HUES6 (cell line): ENCODE data around the gene STMN3.
"Not testable (repeated sequence)": the region's sequence is repeated elsewhere in the genome, so short reads cannot be mapped to it uniquely, and the experiment has no call there.

ENCODE experiments used
- H3K27ac ChIP-seq: 2 replicates; pipeline ENCODE4 v1.7.0; 2013; ENCODE audit warnings: low read depth, mild to moderate bottlenecking, low read length, inconsistent platforms
- H3K27me3 ChIP-seq: 2 replicates; pipeline ENCODE4 v1.6.1; 2013; ENCODE audit warnings: low read length; ENCODE audit not compliant: control insufficient read depth, insufficient read depth
- H3K36me3 ChIP-seq: 2 replicates; pipeline ENCODE4 v1.6.1; 2013; ENCODE audit warnings: low read length; ENCODE audit not compliant: control insufficient read depth, insufficient read depth
- H3K4me1 ChIP-seq: 2 replicates; pipeline ENCODE4 v1.6.1; 2013; ENCODE audit warnings: low read length; ENCODE audit not compliant: control insufficient read depth, insufficient read depth
- H3K4me3 ChIP-seq: 2 replicates; pipeline ENCODE4 v1.5.1; 2013; ENCODE audit warnings: low read depth, low read length
- H3K9ac ChIP-seq: one replicate; pipeline ENCODE4 v1.6.1; 2013; ENCODE audit warnings: mild to moderate bottlenecking, low read length
- H3K9me3 ChIP-seq: 2 replicates; pipeline ENCODE4 v1.6.1; 2013; ENCODE audit warnings: low read depth, low read length; ENCODE audit not compliant: control insufficient read depth, insufficient read depth

Gene STMN3

GRCh38 chr20:63681609-63682142 lies 28.5 kb upstream of the STMN3 start:
- no peaks in the 10 kb centered on the region for H3K27me3 ChIP-seq
- no peak overlapping the region for H3K9ac ChIP-seq
- H3K4me3 ChIP-seq = no peak overlapping the region
- H3K27ac ChIP-seq = no peak overlapping the region
- H3K9me3 ChIP-seq = no peaks in the 10 kb centered on the region
- H3K4me1 ChIP-seq = no peaks in the 10 kb centered on the region; the same call in 1 of the 2 replicates
- peaks cover 38% of the 10 kb centered on the region for H3K36me3 ChIP-seq

GRCh38 chr20:63680857-63681608 lies 27.8 kb upstream of the STMN3 start:
- Histone ChIP-seq H3K27ac (no peak overlapping the region), H3K27me3 (no peaks in the 10 kb centered on the region), H3K9ac (no peak overlapping the region), H3K4me1 (no peaks in the 10 kb centered on the region; the same call in 1 of the 2 replicates), H3K4me3 (no peak overlapping the region), H3K36me3 (peaks cover 43% of the 10 kb centered on the region), H3K9me3 (no peaks in the 10 kb centered on the region)

- Histone ChIP-seq H3K4me3 (no peak overlapping the region), H3K9me3 (no peaks in the 10 kb centered on the region), H3K27me3 (no peaks in the 10 kb centered on the region), H3K27ac (no peak overlapping the region), H3K4me1 (no peaks in the 10 kb centered on the region; the same call in 1 of the 2 replicates), H3K9ac (no peak overlapping the region), H3K36me3 (peaks cover 49% of the 10 kb centered on the region)
Observed at GRCh38 chr20:63680427-63680826, 27.2 kb upstream of the STMN3 start.

- no peaks in the 10 kb centered on the region; the same call in 1 of the 2 replicates for H3K4me1 ChIP-seq
- no peak overlapping the region for H3K27ac ChIP-seq
- no peak overlapping the region for H3K9ac ChIP-seq
- H3K27me3 ChIP-seq = no peaks in the 10 kb centered on the region
- no peak overlapping the region for H3K4me3 ChIP-seq
- no peaks in the 10 kb centered on the region for H3K9me3 ChIP-seq
- H3K36me3 ChIP-seq = peaks cover 54% of the 10 kb centered on the region
Observed at GRCh38 chr20:63679799-63680305, 26.6 kb upstream of the STMN3 start.

GRCh38 chr20:63678667-63679465 lies 25.6 kb upstream of the STMN3 start:
- peaks cover 62% of the 10 kb centered on the region for H3K36me3 ChIP-seq
- no peak overlapping the region for H3K9ac ChIP-seq
- no peaks in the 10 kb centered on the region for H3K9me3 ChIP-seq

GRCh38 chr20:63678071-63678470 lies 24.8 kb upstream of the STMN3 start:
- no peaks in the 10 kb centered on the region for H3K27me3 ChIP-seq
- peaks cover 62% of the 10 kb centered on the region for H3K36me3 ChIP-seq
- no peak overlapping the region for H3K4me3 ChIP-seq
- no peaks in the 10 kb centered on the region for H3K9me3 ChIP-seq
- no peaks in the 10 kb centered on the region for H3K4me1 ChIP-seq
- H3K27ac ChIP-seq = no peak overlapping the region
- no peak overlapping the region for H3K9ac ChIP-seq

More at GRCh38 chr20:63678667-63679465, 25.6 kb upstream of the STMN3 start:
- Histone ChIP-seq H3K4me1 (no peaks in the 10 kb centered on the region; the same call in 1 of the 2 replicates), H3K27me3 (no peaks in the 10 kb centered on the region), H3K4me3 (no peak overlapping the region), H3K27ac (no peak overlapping the region)

GRCh38 chr20:63675681-63676368 lies 22.6 kb upstream of the STMN3 start:
- H3K9ac ChIP-seq = no peak overlapping the region
- no peak overlapping the region for H3K27ac ChIP-seq
- no peaks in the 10 kb centered on the region for H3K4me1 ChIP-seq
- peaks cover 61% of the 10 kb centered on the region for H3K36me3 ChIP-seq
- no peaks in the 10 kb centered on the region for H3K27me3 ChIP-seq
- no peaks in the 10 kb centered on the region for H3K9me3 ChIP-seq
- H3K4me3 ChIP-seq = no peak overlapping the region

GRCh38 chr20:63673951-63674350 lies 20.7 kb upstream of the STMN3 start:
- Histone ChIP-seq H3K27me3 (no peaks in the 10 kb centered on the region), H3K36me3 (peaks cover 60% of the 10 kb centered on the region), H3K27ac (no peak overlapping the region), H3K4me3 (no peak overlapping the region), H3K4me1 (no peaks in the 10 kb centered on the region), H3K9ac (no peak overlapping the region), H3K9me3 (no peaks in the 10 kb centered on the region)

GRCh38 chr20:63672666-63673065 lies 19.4 kb upstream of the STMN3 start:
- no peak overlapping the region for H3K27ac ChIP-seq
- no peaks in the 10 kb centered on the region for H3K27me3 ChIP-seq
- no peaks in the 10 kb centered on the region for H3K4me1 ChIP-seq
- no peak overlapping the region for H3K4me3 ChIP-seq
- no peak overlapping the region for H3K9ac ChIP-seq
- peaks cover 61% of the 10 kb centered on the region for H3K36me3 ChIP-seq
- no peaks in the 10 kb centered on the region for H3K9me3 ChIP-seq

GRCh38 chr20:63671695-63672094 lies 18.5 kb upstream of the STMN3 start:
- H3K4me1 ChIP-seq, H3K27me3 ChIP-seq, H3K27ac ChIP-seq, H3K4me3 ChIP-seq, H3K9me3 ChIP-seq, H3K9ac ChIP-seq: not testable (repeated sequence)
- H3K36me3 ChIP-seq = peaks cover 63% of the 10 kb centered on the region
